GM19395 (cell line): ENCODE data around the gene ELAVL4.

ENCODE experiments used
- ATAC-seq: cut with Tn5 transposase; IDR thresholded peaks from one replicate; pipeline ENCODE4 v1.9.1; 2021; ENCODE audit warnings: mild to moderate bottlenecking, moderate library complexity; ENCODE audit not compliant: unreplicated experiment

The ELAVL4 gene

DNA sequence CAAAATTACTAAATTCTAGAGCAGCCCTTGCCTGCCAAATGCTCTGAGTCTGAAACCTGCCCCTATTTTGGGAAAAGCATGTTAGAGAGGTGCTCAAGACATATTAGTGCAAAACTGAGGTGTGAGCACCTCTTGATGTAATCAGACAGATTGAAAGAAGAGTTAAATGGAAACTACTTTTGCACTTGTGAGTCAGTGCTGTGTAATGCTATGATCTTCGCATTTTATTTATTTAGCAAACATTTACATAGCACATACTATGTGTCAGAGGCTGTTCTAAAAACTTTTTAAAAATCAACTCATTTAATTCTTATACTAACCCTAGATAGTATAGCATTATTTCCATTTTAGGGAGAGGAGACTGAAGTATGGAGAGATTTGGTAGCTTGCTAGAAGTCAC, 138.1 kb downstream of the ELAVL4 start:
- ATAC-seq = no peak

- ATAC-seq = peak; percentile 93
Measured at GRCh38 chr1:50251702-50252101, 143.0 kb downstream of the ELAVL4 start.

GRCh38 chr1:50252196-50252595, 143.5 kb downstream of the ELAVL4 start:
- no peak for ATAC-seq
